Type B pancreatic cell (in vitro differentiated cells): Measurements from ENCODE around the gene FHIP1A. TPM values are rescaled to one million over a fixed set of nuclear protein-coding genes. Genes with fewer than 3 reads are reported as not detected.
"Not testable (repeated sequence)": the region's sequence is repeated elsewhere in the genome, so short reads cannot be mapped to it uniquely, and the experiment has no call there.

Experiments
- DNase-seq: peaks from one replicate; pipeline ENCODE4 v3.0.0; 2021; ENCODE audit warnings: mixed read lengths; ENCODE audit not compliant: unreplicated experiment; ENCODE audit errors: extremely low spot score
- H3K27ac Mint-ChIP-seq: 2 replicates; pipeline ENCODE4 v1.8.0; 2021; ENCODE audit warnings: mild to moderate bottlenecking, mixed read lengths
- H3K27me3 Mint-ChIP-seq: 2 replicates; pipeline ENCODE4 v1.8.0; 2021; ENCODE audit warnings: mixed read lengths
- H3K36me3 Mint-ChIP-seq: 2 replicates; pipeline ENCODE4 v1.8.0; 2021; ENCODE audit warnings: mixed read lengths
- H3K4me1 Mint-ChIP-seq: one replicate; pipeline ENCODE4 v1.8.0; 2021; ENCODE audit warnings: mixed read lengths; ENCODE audit not compliant: unreplicated experiment
- H3K4me3 Mint-ChIP-seq: 2 replicates; pipeline ENCODE4 v1.8.0; 2021; ENCODE audit warnings: mild to moderate bottlenecking, mixed read lengths
- H3K9me3 Mint-ChIP-seq: 2 replicates; pipeline ENCODE4 v1.8.0; 2021; ENCODE audit warnings: mixed read lengths
- CTCF ChIP-seq: fragments of 200-600 bp; sonication (generic); conservative IDR thresholded peaks from 2 replicates; pipeline ENCODE4 v1.5.0; 2021; ENCODE audit warnings: antibody characterized with exemption, mild to moderate bottlenecking
- total RNA-seq: library from RNA; stranded (reverse); gene quantifications from 2 replicates; pipeline ENCODE4 v1.2.1, GENCODE V29; 2021; ENCODE audit warnings: low replicate concordance

The FHIP1A gene
- total RNA-seq, 1 donor from 2014 or later, result 13.2 TPM

- no peak overlapping the region for H3K27ac Mint-ChIP-seq
- no peak overlapping the region for H3K4me3 Mint-ChIP-seq
- H3K9me3 Mint-ChIP-seq, result peaks cover 5% of the 10 kb centered on the region
Observed at GRCh38 chr4:151376540-151376939, 32.4 kb upstream of the FHIP1A start.

GRCh38 chr4:151389311-151389710, 19.7 kb upstream of the FHIP1A start:
- no peaks in the 10 kb centered on the region for H3K4me1 Mint-ChIP-seq
- H3K27ac Mint-ChIP-seq, result no peak overlapping the region
- no peak for TF ChIP-seq CTCF
- H3K27me3 Mint-ChIP-seq, result no peaks in the 10 kb centered on the region
- DNase-seq, result no peak
- no peak overlapping the region for H3K4me3 Mint-ChIP-seq
- peaks cover 8% of the 10 kb centered on the region for H3K36me3 Mint-ChIP-seq
- H3K9me3 Mint-ChIP-seq, result peaks cover 10% of the 10 kb centered on the region

More at GRCh38 chr4:151376540-151376939, 32.4 kb upstream of the FHIP1A start:
- no peak for TF ChIP-seq CTCF
- H3K27me3 Mint-ChIP-seq, result no peaks in the 10 kb centered on the region
- H3K4me1 Mint-ChIP-seq, result no peaks in the 10 kb centered on the region
- DNase-seq, result no peak
- H3K36me3 Mint-ChIP-seq, result no peaks in the 10 kb centered on the region

GRCh38 chr4:151389799-151390198, 19.2 kb upstream of the FHIP1A start:
- not testable (repeated sequence) for H3K4me1 Mint-ChIP-seq

GRCh38 chr4:151395873-151396272, 13.1 kb upstream of the FHIP1A start:
- H3K4me3 Mint-ChIP-seq, result no peak overlapping the region
- H3K27me3 Mint-ChIP-seq, result no peaks in the 10 kb centered on the region
- H3K9me3 Mint-ChIP-seq, result peaks cover 13% of the 10 kb centered on the region
- no peak for TF ChIP-seq CTCF
- no peak overlapping the region for H3K27ac Mint-ChIP-seq
- H3K4me1 Mint-ChIP-seq, result no peaks in the 10 kb centered on the region
- DNase-seq, result no peak
- peaks cover 8% of the 10 kb centered on the region for H3K36me3 Mint-ChIP-seq

More at GRCh38 chr4:151389799-151390198, 19.2 kb upstream of the FHIP1A start:
- DNase-seq, H3K27ac Mint-ChIP-seq, H3K4me3 Mint-ChIP-seq, H3K36me3 Mint-ChIP-seq, H3K27me3 Mint-ChIP-seq: not testable (repeated sequence)
- peaks cover 13% of the 10 kb centered on the region for H3K9me3 Mint-ChIP-seq

GRCh38 chr4:151400343-151400742, 8.6 kb upstream of the FHIP1A start:
- Mint-ChIP-seq H3K4me3 (no peak overlapping the region), H3K27me3 (no peaks in the 10 kb centered on the region), H3K4me1 (no peaks in the 10 kb centered on the region), H3K36me3 (peaks cover 5% of the 10 kb centered on the region), H3K9me3 (no peaks in the 10 kb centered on the region), H3K27ac (no peak overlapping the region)
- no peak for DNase-seq
- TF ChIP-seq CTCF, result no peak

GRCh38 chr4:151401739-151402138, 7.2 kb upstream of the FHIP1A start:
- no peak for TF ChIP-seq CTCF
- Mint-ChIP-seq H3K4me3 (no peak overlapping the region), H3K4me1 (no peaks in the 10 kb centered on the region), H3K9me3 (no peaks in the 10 kb centered on the region), H3K27ac (no peak overlapping the region), H3K27me3 (no peaks in the 10 kb centered on the region), H3K36me3 (peaks cover 5% of the 10 kb centered on the region)
- DNase-seq, result no peak
